Breast epithelium (tissue), 3 donors: ENCODE data around the gene ABCC5.

Source experiments
- CTCF ChIP-seq, 3 donors: fragments of 450-650 bp; IDR thresholded peaks; one replicate each; pipeline ENCODE4 v1.5.1; 2016 to 2017; ENCODE audit warnings: antibody characterized with exemption in 3 of 3, mild to moderate bottlenecking in 3 of 3, moderate library complexity in 3 of 3
- POLR2A ChIP-seq: fragments of 450-650 bp; IDR thresholded peaks from one replicate; pipeline ENCODE4 v1.6.1; 2016; ENCODE audit warnings: antibody characterized with exemption, mild to moderate bottlenecking, moderate library complexity

GRCh38 chr3:183907176-183907575 is 110.5 kb downstream of the ABCC5 start:
- TF ChIP-seq CTCF (IDR thresholded peaks at IDR 0.05) = no peak
- no peak for TF ChIP-seq POLR2A
